Karpas-422 (cell line): ENCODE results near the gene UFD1. TPM values are rescaled to one million over a fixed set of nuclear protein-coding genes. Genes with fewer than 3 reads are reported as not detected.
A peak's percentile ranks its signal among the peaks of the same experiment; 100 is the strongest.

Source experiments
- DNase-seq: peaks from one replicate; pipeline ENCODE4 v3.0.0-alpha.2; 2015
- H2AFZ ChIP-seq: fragments of 200-600 bp; sonication (generic); 2 replicates; pipeline ENCODE4 v1.6.1; 2014; ENCODE audit warnings: antibody characterized with exemption, low read length, mixed read lengths
- H3K27ac ChIP-seq: fragments of 200-600 bp; sonication (generic); 2 replicates; pipeline ENCODE4 v1.5.1; 2014; ENCODE audit warnings: mild to moderate bottlenecking, low read length, moderate library complexity
- H3K27me3 ChIP-seq: fragments of 200-600 bp; sonication (generic); 2 replicates; pipeline ENCODE4 v1.6.1; 2014; ENCODE audit warnings: low read length, mixed read lengths
- H3K36me3 ChIP-seq: fragments of 200-600 bp; sonication (generic); 2 replicates; pipeline ENCODE4 v1.6.1; 2014; ENCODE audit warnings: low read length, mixed read lengths; ENCODE audit not compliant: insufficient read depth
- H3K4me1 ChIP-seq: fragments of 200-600 bp; sonication (generic); 2 replicates; pipeline ENCODE4 v1.6.1; 2014; ENCODE audit warnings: mild to moderate bottlenecking, low read length, mixed read lengths
- H3K4me2 ChIP-seq: fragments of 200-600 bp; sonication (generic); 2 replicates; pipeline ENCODE4 v1.6.1; 2014; ENCODE audit warnings: low read length, low read depth, mild to moderate bottlenecking; ENCODE audit not compliant: poor library complexity, severe bottlenecking
- H3K4me3 ChIP-seq: fragments of 200-600 bp; sonication (generic); 2 replicates; pipeline ENCODE4 v1.5.1; 2014; ENCODE audit warnings: mild to moderate bottlenecking, antibody characterized with exemption, low read length, mixed read lengths
- H3K79me2 ChIP-seq: fragments of 200-600 bp; sonication (generic); 2 replicates; pipeline ENCODE4 v1.6.1; 2014; ENCODE audit warnings: mild to moderate bottlenecking, low read length, mixed read lengths
- H3K9ac ChIP-seq: fragments of 200-600 bp; sonication (generic); 2 replicates; pipeline ENCODE4 v1.6.0; 2014; ENCODE audit warnings: low read length
- H3K9me2 ChIP-seq: fragments of 200-600 bp; sonication (generic), shearing (Covaris generic); replicated peaks from 2 replicates; pipeline ENCODE4 v1.6.0; 2014; ENCODE audit warnings: mild to moderate bottlenecking, low read length, moderate library complexity; ENCODE audit not compliant: insufficient read depth
- H3K9me3 ChIP-seq: fragments of 300-700, 200-600 bp; sonication (generic); 2 replicates; pipeline ENCODE4 v1.6.1; 2014; ENCODE audit warnings: low read length, mixed read lengths
- H4K20me1 ChIP-seq: fragments of 200-600 bp; sonication (generic); 2 replicates; pipeline ENCODE4 v1.6.1; 2014; ENCODE audit warnings: mild to moderate bottlenecking, antibody characterized with exemption, low read length, low read depth; ENCODE audit not compliant: insufficient read depth
- total RNA-seq: library from RNA; depleted of rRNA; stranded (reverse); fragments of >200 nt; shearing (Covaris generic); gene quantifications from 2 replicates; pipeline ENCODE4 v1.2.3, GENCODE V29; 2014; ENCODE audit warnings: low replicate concordance

The UFD1 gene
- total RNA-seq, 1 experiment from 2014 or later = 91.5 TPM

- H3K4me1 ChIP-seq = no peaks in the 10 kb centered on the region
- H3K9ac ChIP-seq = no peak overlapping the region
- DNase-seq = no peak
- no peak overlapping the region for H3K4me2 ChIP-seq
- no peak overlapping the region for H3K4me3 ChIP-seq
- H3K27me3 ChIP-seq = no peaks in the 10 kb centered on the region
- no peaks in the 10 kb centered on the region for H3K9me2 ChIP-seq
- H2AFZ ChIP-seq = no peak overlapping the region
- H3K9me3 ChIP-seq = no peaks in the 10 kb centered on the region
- H3K36me3 ChIP-seq = peaks cover 48% of the 10 kb centered on the region
- no peaks in the 10 kb centered on the region for H3K79me2 ChIP-seq
- H3K27ac ChIP-seq = no peak overlapping the region
- no peaks in the 10 kb centered on the region for H4K20me1 ChIP-seq
Observed at GRCh38 chr22:19509923-19510322, 30.9 kb upstream of the UFD1 start.

- Histone ChIP-seq H3K9me3 (no peaks in the 10 kb centered on the region), H3K36me3 (peaks cover 45% of the 10 kb centered on the region), H4K20me1 (no peaks in the 10 kb centered on the region), H3K79me2 (no peaks in the 10 kb centered on the region), H2AFZ (no peak overlapping the region), H3K27me3 (no peaks in the 10 kb centered on the region), H3K4me1 (no peaks in the 10 kb centered on the region), H3K9me2 (no peaks in the 10 kb centered on the region), H3K9ac (no peak overlapping the region), H3K4me3 (no peak overlapping the region), H3K27ac (no peak overlapping the region), H3K4me2 (no peak overlapping the region)
- no peak for DNase-seq
Observed at GRCh38 chr22:19509191-19509590, 30.2 kb upstream of the UFD1 start.

GRCh38 chr22:19508024-19508776, 29.2 kb upstream of the UFD1 start:
- no peaks in the 10 kb centered on the region for H3K9me2 ChIP-seq
- no peaks in the 10 kb centered on the region for H3K27me3 ChIP-seq
- H3K79me2 ChIP-seq = no peaks in the 10 kb centered on the region
- no peaks in the 10 kb centered on the region for H4K20me1 ChIP-seq
- no peak overlapping the region for H2AFZ ChIP-seq
- H3K9me3 ChIP-seq = no peaks in the 10 kb centered on the region
- H3K4me1 ChIP-seq = no peaks in the 10 kb centered on the region
- DNase-seq = no peak
- H3K27ac ChIP-seq = no peak overlapping the region
- no peak overlapping the region for H3K9ac ChIP-seq
- peaks cover 37% of the 10 kb centered on the region for H3K36me3 ChIP-seq
- no peak overlapping the region for H3K4me3 ChIP-seq
- H3K4me2 ChIP-seq = no peak overlapping the region

GRCh38 chr22:19507534-19507861, 28.5 kb upstream of the UFD1 start:
- H3K9ac ChIP-seq = no peak overlapping the region
- no peak overlapping the region for H3K4me2 ChIP-seq
- no peaks in the 10 kb centered on the region for H3K9me3 ChIP-seq

GRCh38 chr22:19506212-19506611, 27.2 kb upstream of the UFD1 start:
- Histone ChIP-seq H3K9ac (no peak overlapping the region), H3K4me1 (no peaks in the 10 kb centered on the region), H3K9me3 (no peaks in the 10 kb centered on the region)

More at GRCh38 chr22:19507534-19507861, 28.5 kb upstream of the UFD1 start:
- Histone ChIP-seq H3K27ac (no peak overlapping the region), H3K27me3 (no peaks in the 10 kb centered on the region), H2AFZ (no peak overlapping the region), H3K4me1 (no peaks in the 10 kb centered on the region), H3K9me2 (no peaks in the 10 kb centered on the region), H3K36me3 (peaks cover 34% of the 10 kb centered on the region), H3K4me3 (no peak overlapping the region), H3K79me2 (no peaks in the 10 kb centered on the region), H4K20me1 (no peaks in the 10 kb centered on the region)
- DNase-seq = no peak

GRCh38 chr22:19505735-19506126, 26.7 kb upstream of the UFD1 start:
- no peaks in the 10 kb centered on the region for H3K79me2 ChIP-seq
- no peaks in the 10 kb centered on the region for H3K27me3 ChIP-seq
- H3K9ac ChIP-seq = no peak overlapping the region
- no peaks in the 10 kb centered on the region for H3K4me1 ChIP-seq
- no peaks in the 10 kb centered on the region for H3K9me2 ChIP-seq
- no peak overlapping the region for H2AFZ ChIP-seq
- H3K36me3 ChIP-seq = peaks cover 26% of the 10 kb centered on the region
- H3K27ac ChIP-seq = no peak overlapping the region
- H3K9me3 ChIP-seq = no peaks in the 10 kb centered on the region
- no peaks in the 10 kb centered on the region for H4K20me1 ChIP-seq
- H3K4me2 ChIP-seq = no peak overlapping the region
- H3K4me3 ChIP-seq = no peak overlapping the region
- DNase-seq = no peak

More at GRCh38 chr22:19506212-19506611, 27.2 kb upstream of the UFD1 start:
- Histone ChIP-seq H3K4me3 (no peak overlapping the region), H2AFZ (no peak overlapping the region), H4K20me1 (no peaks in the 10 kb centered on the region), H3K36me3 (peaks cover 29% of the 10 kb centered on the region), H3K27ac (no peak overlapping the region), H3K27me3 (no peaks in the 10 kb centered on the region), H3K4me2 (no peak overlapping the region), H3K9me2 (no peaks in the 10 kb centered on the region), H3K79me2 (no peaks in the 10 kb centered on the region)
- no peak for DNase-seq

- H3K9me3 ChIP-seq = no peaks in the 10 kb centered on the region
- H3K4me1 ChIP-seq = no peaks in the 10 kb centered on the region
- no peak overlapping the region for H3K4me2 ChIP-seq
- no peaks in the 10 kb centered on the region for H3K27me3 ChIP-seq
- peaks cover 21% of the 10 kb centered on the region; the same call in 1 of the 2 replicates for H3K36me3 ChIP-seq
- no peak overlapping the region for H2AFZ ChIP-seq
- H3K27ac ChIP-seq = no peak overlapping the region
- no peaks in the 10 kb centered on the region for H4K20me1 ChIP-seq
- no peaks in the 10 kb centered on the region for H3K79me2 ChIP-seq
- H3K9me2 ChIP-seq = no peaks in the 10 kb centered on the region
- DNase-seq = no peak
- H3K9ac ChIP-seq = no peak overlapping the region
- H3K4me3 ChIP-seq = no peak overlapping the region
Observed at GRCh38 chr22:19504900-19505734, 26.1 kb upstream of the UFD1 start.

- Histone ChIP-seq H3K27me3 (no peaks in the 10 kb centered on the region), H3K4me3 (no peak overlapping the region), H4K20me1 (no peaks in the 10 kb centered on the region), H3K79me2 (no peaks in the 10 kb centered on the region), H3K9me3 (no peaks in the 10 kb centered on the region), H3K27ac (no peak overlapping the region), H3K9me2 (no peaks in the 10 kb centered on the region), H3K9ac (no peak overlapping the region), H3K36me3 (peaks cover 18% of the 10 kb centered on the region; the same call in 1 of the 2 replicates), H3K4me1 (no peaks in the 10 kb centered on the region), H3K4me2 (no peak overlapping the region), H2AFZ (no peak overlapping the region)
- DNase-seq = peak; percentile 53
Observed at GRCh38 chr22:19503869-19504268, 24.9 kb upstream of the UFD1 start.
